T47D (cell line): ENCODE results near the gene LMAN1L.

Experiments
- DNase-seq, 2 experiments: peaks; one replicate each; pipeline versions ENCODE4 v3.0.0 to v3.0.0-alpha.2; 2011 to 2012; ENCODE audit warnings: low read depth in 1 of 2, low spot score in 1 of 2
- JUND ChIP-seq: IDR thresholded peaks from 2 replicates; pipeline ENCODE4 v1.6.1; 2012; ENCODE audit warnings: low read depth
- in situ Hi-C: cut with HindIII; loops from 2 replicates; pipeline ENCODE4 v1.10.0; 2016; ENCODE audit warnings: low sequenced_read_pairs, low pct_unique_long_range_greater_than_20kb

Gene LMAN1L

GRCh38 chr15:74807282-74807681, 5.4 kb upstream of the LMAN1L start:
- no peak for TF ChIP-seq JUND
- no peak for DNase-seq
- in situ Hi-C loops: no loop called here

- DNase-seq: peak in 1 of 2 experiments; percentile 58
- in situ Hi-C loops: no loop called here
- TF ChIP-seq JUND: no peak
These were observed 4.4 kb upstream of the LMAN1L start for GRCh38 chr15:74808078-74808839.

- in situ Hi-C loops: no loop called here
- DNase-seq: no peak
- no peak for TF ChIP-seq JUND
These were observed 3.8 kb upstream of the LMAN1L start for GRCh38 chr15:74808840-74809229.

GRCh38 chr15:74809242-74809641, 3.4 kb upstream of the LMAN1L start:
- DNase-seq: no peak
- in situ Hi-C loops: no loop called here
- TF ChIP-seq JUND: no peak

- no peak for TF ChIP-seq JUND
- DNase-seq: no peak
- in situ Hi-C loops: no loop called here
These were observed 2.7 kb upstream of the LMAN1L start for GRCh38 chr15:74809956-74810355.

GRCh38 chr15:74815121-74815934, 2.7 kb downstream of the LMAN1L start:
- no peak for TF ChIP-seq JUND
- in situ Hi-C loops: no loop called here
- DNase-seq: peak; percentile 65 to 93

- in situ Hi-C loops: no loop called here
- TF ChIP-seq JUND: no peak
- no peak for DNase-seq
These were observed 3.3 kb downstream of the LMAN1L start for GRCh38 chr15:74815961-74816360.

GRCh38 chr15:74816624-74817369, 4.2 kb downstream of the LMAN1L start:
- no peak for TF ChIP-seq JUND
- in situ Hi-C loops: no loop called here
- no peak for DNase-seq

GRCh38 chr15:74817370-74817737, 4.7 kb downstream of the LMAN1L start:
- no peak for TF ChIP-seq JUND
- peak; percentile 82 to 97 for DNase-seq
- in situ Hi-C loops: no loop called here

- no peak for TF ChIP-seq JUND
- DNase-seq: no peak
- in situ Hi-C loops: no loop called here
These were observed 7.4 kb downstream of the LMAN1L start for GRCh38 chr15:74820056-74820455.

- peak in 1 of 2 experiments; percentile 80 for DNase-seq
- no peak for TF ChIP-seq JUND
- in situ Hi-C loops: no loop called here
These were observed 8.6 kb downstream of the LMAN1L start for GRCh38 chr15:74821091-74821789.

- DNase-seq: no peak
- TF ChIP-seq JUND: no peak
- in situ Hi-C loops: no loop called here
These were observed 9.1 kb downstream of the LMAN1L start for GRCh38 chr15:74821790-74822158.
